ENCODE measurements around the gene SDHAF4. TPM values are rescaled to one million over a fixed set of nuclear protein-coding genes. Genes with fewer than 3 reads are reported as not detected.

SDHAF4 gene
- total RNA-seq, 1 experiment from 2014 or later, result 9.3 TPM

DNA sequence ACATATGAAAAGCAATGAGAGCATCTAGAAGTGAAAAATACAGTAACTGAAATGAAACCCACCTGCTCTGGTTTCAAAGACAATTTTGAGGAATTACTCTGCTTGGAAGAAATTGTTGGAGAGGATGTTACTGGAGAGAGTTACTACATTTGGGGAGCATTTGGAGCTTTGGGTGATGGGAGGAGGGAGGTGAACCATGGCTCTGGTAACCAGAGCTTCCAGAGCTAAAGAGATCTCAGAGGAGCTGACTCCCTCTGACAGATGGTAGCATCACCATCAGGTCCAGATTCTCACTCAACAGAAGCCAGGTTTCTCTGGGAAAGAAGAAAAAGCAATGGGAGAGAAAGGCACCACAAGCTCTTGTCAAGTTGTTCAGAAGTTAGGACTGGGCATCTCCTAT lies 58.7 kb downstream of the SDHAF4 start:
- Histone ChIP-seq H3K27me3 (replicated peaks; ENCODE audit: insufficient read depth, low read depth, low read length, poor library complexity) (no peaks in the 10 kb centered on the region), H3K36me3 (ENCODE audit: insufficient read depth, low read length, poor library complexity, severe bottlenecking) (no peaks in the 10 kb centered on the region), H3K4me1 (ENCODE audit: insufficient read depth, low read length, poor library complexity, severe bottlenecking) (no peaks in the 10 kb centered on the region), H3K4me3 (ENCODE audit: low read depth, low read length, poor library complexity, severe bottlenecking) (no peak overlapping the region), H3K9me3 (ENCODE audit: low read depth, low read length, poor library complexity, severe bottlenecking) (no peaks in the 10 kb centered on the region), H3K27ac (ENCODE audit: low read depth, low read length, poor library complexity, severe bottlenecking) (no peak overlapping the region)
- POLR2A ChIA-PET (ENCODE audit: low non-redundant PET), result no interaction called here
- CTCF ChIA-PET, result no interaction called here
- BruUV-seq (replicated peaks), result no TSS peak
- TF ChIP-seq, protein P1, sequence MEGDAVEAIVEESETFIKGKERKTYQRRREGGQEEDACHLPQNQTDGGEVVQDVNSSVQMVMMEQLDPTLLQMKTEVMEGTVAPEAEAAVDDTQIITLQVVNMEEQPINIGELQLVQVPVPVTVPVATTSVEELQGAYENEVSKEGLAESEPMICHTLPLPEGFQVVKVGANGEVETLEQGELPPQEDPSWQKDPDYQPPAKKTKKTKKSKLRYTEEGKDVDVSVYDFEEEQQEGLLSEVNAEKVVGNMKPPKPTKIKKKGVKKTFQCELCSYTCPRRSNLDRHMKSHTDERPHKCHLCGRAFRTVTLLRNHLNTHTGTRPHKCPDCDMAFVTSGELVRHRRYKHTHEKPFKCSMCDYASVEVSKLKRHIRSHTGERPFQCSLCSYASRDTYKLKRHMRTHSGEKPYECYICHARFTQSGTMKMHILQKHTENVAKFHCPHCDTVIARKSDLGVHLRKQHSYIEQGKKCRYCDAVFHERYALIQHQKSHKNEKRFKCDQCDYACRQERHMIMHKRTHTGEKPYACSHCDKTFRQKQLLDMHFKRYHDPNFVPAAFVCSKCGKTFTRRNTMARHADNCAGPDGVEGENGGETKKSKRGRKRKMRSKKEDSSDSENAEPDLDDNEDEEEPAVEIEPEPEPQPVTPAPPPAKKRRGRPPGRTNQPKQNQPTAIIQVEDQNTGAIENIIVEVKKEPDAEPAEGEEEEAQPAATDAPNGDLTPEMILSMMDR (conservative IDR thresholded peaks at IDR 0.05; ENCODE audit: low read depth, low read length), result no peak
- TF ChIP-seq EZH2 (IDR thresholded peaks at IDR 0.05; ENCODE audit: borderline replicate concordance, low read depth, low read length, poor library complexity, severe bottlenecking), result no peak
- intact Hi-C loops (cut with micrococcal nuclease; ENCODE audit: unreplicated experiment), result no loop called here
- no peak for DNase-seq (ENCODE audit: low spot score)

GRCh38 chr6:70627500-70628254 lies 60.9 kb downstream of the SDHAF4 start:
- ChIA-PET CTCF (no interaction called here), POLR2A (ENCODE audit: low non-redundant PET) (no interaction called here)
- no peak overlapping the region for H3K4me3 ChIP-seq (ENCODE audit: low read depth, low read length, poor library complexity, severe bottlenecking)
- DNase-seq (ENCODE audit: low spot score), result no peak
- intact Hi-C loops (cut with micrococcal nuclease; ENCODE audit: unreplicated experiment), result no loop called here
- no peaks in the 10 kb centered on the region for H3K9me3 ChIP-seq (ENCODE audit: low read depth, low read length, poor library complexity, severe bottlenecking)
- H3K27ac ChIP-seq (ENCODE audit: low read depth, low read length, poor library complexity, severe bottlenecking), result no peak overlapping the region
- BruUV-seq (replicated peaks), result no TSS peak
- no peak for TF ChIP-seq EZH2 (IDR thresholded peaks at IDR 0.05; ENCODE audit: borderline replicate concordance, low read depth, low read length, poor library complexity, severe bottlenecking)
- TF ChIP-seq, protein P1 (conservative IDR thresholded peaks at IDR 0.05; ENCODE audit: low read depth, low read length), result no peak
- H3K36me3 ChIP-seq (ENCODE audit: insufficient read depth, low read length, poor library complexity, severe bottlenecking), result no peaks in the 10 kb centered on the region
- H3K4me1 ChIP-seq (ENCODE audit: insufficient read depth, low read length, poor library complexity, severe bottlenecking), result no peaks in the 10 kb centered on the region
- H3K27me3 ChIP-seq (replicated peaks; ENCODE audit: insufficient read depth, low read depth, low read length, poor library complexity), result no peaks in the 10 kb centered on the region

DNA sequence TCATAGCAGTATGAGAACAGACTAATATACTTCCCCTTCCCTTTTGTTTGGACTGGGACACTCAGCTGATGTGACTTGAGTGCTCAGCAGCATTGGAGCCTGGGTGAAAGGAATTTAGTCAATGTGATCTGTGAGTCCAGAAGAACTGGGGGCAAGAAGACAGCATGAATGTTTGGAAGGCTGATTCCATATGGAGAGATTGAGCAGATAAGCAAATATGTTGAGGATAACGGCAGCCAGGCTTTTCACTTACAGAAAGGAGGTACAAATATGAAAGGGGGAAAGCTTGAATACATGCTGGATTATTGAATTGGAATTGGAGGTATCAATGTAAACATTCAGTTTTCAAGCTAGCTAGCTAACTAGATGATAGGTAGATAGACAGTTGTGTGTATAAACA lies 63.2 kb downstream of the SDHAF4 start:
- TF ChIP-seq, protein P1 (conservative IDR thresholded peaks at IDR 0.05; ENCODE audit: low read depth, low read length), result no peak
- TF ChIP-seq EZH2 (IDR thresholded peaks at IDR 0.05; ENCODE audit: borderline replicate concordance, low read depth, low read length, poor library complexity, severe bottlenecking), result no peak
- H3K27ac ChIP-seq (ENCODE audit: low read depth, low read length, poor library complexity, severe bottlenecking), result no peak overlapping the region
- no peaks in the 10 kb centered on the region for H3K36me3 ChIP-seq (ENCODE audit: insufficient read depth, low read length, poor library complexity, severe bottlenecking)
- H3K9me3 ChIP-seq (ENCODE audit: low read depth, low read length, poor library complexity, severe bottlenecking), result no peaks in the 10 kb centered on the region
- no peaks in the 10 kb centered on the region for H3K27me3 ChIP-seq (replicated peaks; ENCODE audit: insufficient read depth, low read depth, low read length, poor library complexity)
- ChIA-PET CTCF (no interaction called here), POLR2A (ENCODE audit: low non-redundant PET) (no interaction called here)
- no peak for DNase-seq (ENCODE audit: low spot score)
- no peaks in the 10 kb centered on the region for H3K4me1 ChIP-seq (ENCODE audit: insufficient read depth, low read length, poor library complexity, severe bottlenecking)
- intact Hi-C loops (cut with micrococcal nuclease; ENCODE audit: unreplicated experiment), result no loop called here
- H3K4me3 ChIP-seq (ENCODE audit: low read depth, low read length, poor library complexity, severe bottlenecking), result no peak overlapping the region
- BruUV-seq (replicated peaks), result no TSS peak
